Small intestine (tissue), 4 donors: ENCODE data around the gene NUTM2B. TPM values are rescaled to one million over a fixed set of nuclear protein-coding genes. Genes with fewer than 3 reads are reported as not detected.

Experiments used
- polyA plus RNA-seq, 4 donors: library from polyadenylated mRNA; stranded (reverse) in 3 of 4; unstranded in 1 of 4; fragments of 200-250 nt in 3 of 4; fragments of 120-200 nt in 1 of 4; gene quantifications; one replicate each; pipeline versions ENCODE4 v1.2.1 to v1.2.3, GENCODE V29; 2013
- donor health status: healthy with polysubstance abuse.
- donor health status: Bipolar disorder and iron deficiency.
- donor health status: healthy.

Gene NUTM2B
- polyA plus RNA-seq, 4 donors, result 0.13 to 1.6 (median 0.98) TPM

Other genes with a start within 250 kb of the NUTM2B start
- under 1 TPM; 0.22 to 0.69 (median 0.48) TPM for gene EIF5AL1, start 190.7 kb upstream of the NUTM2B start, polyA plus RNA-seq
- 10 to 100 TPM in 1 of 4 donors, 1 to 10 TPM in 1, under 1 TPM in 2; 0.01 to 13.4 (median 2.4) TPM for gene SFTPA2, start 142.8 kb upstream of the NUTM2B start, polyA plus RNA-seq
- gene SFTPA1, start 92.3 kb upstream of the NUTM2B start, polyA plus RNA-seq, result 1 to 10 TPM in 2 of 4 donors, under 1 TPM in 1, not detected in 1; 0.21 to 9.2 (median 3.5) TPM
- gene NUTM2E, start 123.5 kb downstream of the NUTM2B start, polyA plus RNA-seq, result under 1 TPM in 2 of 4 donors, not detected in 2; 0.09 to 0.73 TPM
- gene SFTPD, start 245.9 kb downstream of the NUTM2B start, polyA plus RNA-seq, result 1 to 10 TPM in 1 of 4 donors, under 1 TPM in 3; 0.07 to 1.1 (median 0.49) TPM